GM12878 (cell line): ENCODE measurements around the gene SLC39A7. TPM values are rescaled to one million over a fixed set of nuclear protein-coding genes. Genes with fewer than 3 reads are reported as not detected.

Experiments used
- ATAC-seq: fragments of 200-7000 bp; cut with Tn5 transposase; 3 replicates; pipeline ENCODE4 v1.9.1; 2020; ENCODE audit warnings: mild to moderate bottlenecking, moderate library complexity
- BruUV-seq: library from RNA; stranded (reverse); fragments of 400-500 nt; replicated peaks from 2 replicates; lab custom pipeline; 2021; lab: Mats Ljungman, UMichigan
- CTCF ChIA-PET: fragments of 300-600 bp; sonication (Branson Sonifier 250); formaldehyde crosslinking; extraction: SDS; loops from one replicate; lab custom pipeline; 2021; ENCODE audit warnings: inconsistent platforms; lab: Yijun Ruan, JAX
- POLR2A ChIA-PET: fragments of 350-600 bp; formaldehyde crosslinking; extraction: SDS; loops from one replicate; lab custom pipeline; 2021; ENCODE audit warnings: inconsistent platforms; lab: Charles Lee
- RAD21 ChIA-PET: fragments of 300-600 bp; sonication (Branson Sonifier 250); formaldehyde crosslinking; loops from one replicate; lab custom pipeline; 2023; ENCODE audit warnings: antibody characterized with exemption; ENCODE audit not compliant: unreplicated experiment; lab: Charles Lee
- SMC1A ChIA-PET: fragments of 300-600 bp; sonication (Branson Sonifier 250); formaldehyde crosslinking; loops from one replicate; lab custom pipeline; 2023; ENCODE audit not compliant: unreplicated experiment, uncharacterized antibody; lab: Charles Lee
- DNase-seq: peaks from one replicate; pipeline ENCODE4 v3.0.0-alpha.2; 2011; ENCODE audit warnings: low read depth, low spot score
- FAIRE-seq: peaks from 3 replicates; lab custom pipeline; 2011; peaks lifted over from hg19 to GRCh38; lab: Jason Lieb, UNC
- H2AFZ ChIP-seq: 2 replicates; pipeline ENCODE4 v1.6.0; 2011; ENCODE audit warnings: low read depth, low read length, control low read depth; ENCODE audit not compliant: control insufficient read depth
- H3K27ac ChIP-seq: 2 replicates; pipeline ENCODE4 v1.5.1; 2011; ENCODE audit warnings: control low read depth; ENCODE audit not compliant: control insufficient read depth, insufficient read depth
- H3K27me3 ChIP-seq, 2 experiments: replicated peaks in 1 of 2; 2 replicates each; pipeline versions ENCODE4 v1.6.0 to v1.6.1; 2011; ENCODE audit warnings: low read length in 1 of 2; ENCODE audit not compliant: control insufficient read depth in 2 of 2, insufficient read depth in 2 of 2
- H3K36me3 ChIP-seq, 2 experiments: 2 replicates each; pipeline ENCODE4 v1.5.1; 2011; ENCODE audit warnings: low read length in 1 of 2; ENCODE audit not compliant: control insufficient read depth in 2 of 2, insufficient read depth in 2 of 2
- H3K4me1 ChIP-seq: 2 replicates; pipeline ENCODE4 v1.6.1; 2011; ENCODE audit warnings: mild to moderate bottlenecking, low read length, moderate library complexity, mixed read lengths; ENCODE audit not compliant: control insufficient read depth, insufficient read depth
- H3K4me2 ChIP-seq: 2 replicates; pipeline ENCODE4 v1.6.0; 2011; ENCODE audit warnings: control low read depth; ENCODE audit not compliant: control insufficient read depth, insufficient read depth
- H3K4me3 ChIP-seq: fragments of 200-600 bp; sonication (generic); 2 replicates; pipeline ENCODE4 v1.5.1; 2016
- H3K79me2 ChIP-seq: 2 replicates; pipeline ENCODE4 v1.6.0; 2011; ENCODE audit warnings: low read length; ENCODE audit not compliant: control insufficient read depth, insufficient read depth
- H3K9ac ChIP-seq: 2 replicates; pipeline ENCODE4 v1.8.0; 2011; ENCODE audit warnings: low read length, control low read depth, mixed read lengths; ENCODE audit not compliant: control insufficient read depth, insufficient read depth
- H3K9me3 ChIP-seq: replicated peaks from 3 replicates; pipeline ENCODE4 v1.5.1; 2011; ENCODE audit warnings: mild to moderate bottlenecking, low read length; ENCODE audit not compliant: control insufficient read depth, insufficient read depth
- H4K20me1 ChIP-seq: 2 replicates; pipeline ENCODE4 v1.6.0; 2011; ENCODE audit not compliant: control insufficient read depth, insufficient read depth
- BCLAF1 ChIP-seq: fragments of 450-650 bp; IDR thresholded peaks from 2 replicates; pipeline ENCODE4 v1.6.1; 2017; ENCODE audit warnings: antibody characterized with exemption, mild to moderate bottlenecking, moderate library complexity
- CEBPB ChIP-seq, 2 experiments: fragments of 150-350 bp in 1 of 2; IDR thresholded peaks; 2 replicates each; pipeline ENCODE4 v1.6.1; 2012 to 2014; ENCODE audit warnings: low read depth in 2 of 2, low read length in 2 of 2, borderline replicate concordance in 1 of 2, inconsistent platforms in 1 of 2
- KDM1A ChIP-seq: fragments of 200-600 bp; sonication (generic); IDR thresholded peaks from 2 replicates; pipeline ENCODE4 v1.6.1; 2016; ENCODE audit warnings: borderline replicate concordance
- NKRF ChIP-seq: fragments of 450-650 bp; conservative IDR thresholded peaks from 2 replicates; pipeline ENCODE4 v1.6.1; 2017; ENCODE audit warnings: mild to moderate bottlenecking, moderate library complexity
- NR2F1 ChIP-seq: fragments of 450-650 bp; conservative IDR thresholded peaks from 2 replicates; pipeline ENCODE4 v1.6.1; 2017; ENCODE audit warnings: mild to moderate bottlenecking
- PML ChIP-seq: IDR thresholded peaks from 2 replicates; pipeline ENCODE4 v1.6.1; 2012; ENCODE audit warnings: low read length, inconsistent platforms
- WGBS: methylation state at CpG from one replicate; pipeline ENCODE4 v1.1.6; 2016; ENCODE audit warnings: low lambda C conversion rate; ENCODE audit not compliant: insufficient replicate concordance, insufficient coverage; ENCODE audit errors: missing lambda C conversion rate; 5-methylcytosine and 5-hydroxymethylcytosine counted together
- in situ Hi-C: fragments of 300-500 bp; cut with MboI; formaldehyde crosslinking; loops from 9 replicates; pipeline ENCODE4 v1.14.3; 2018; ENCODE audit warnings: mixed read lengths
- intact Hi-C: fragments of 100-400 bp; cut with micrococcal nuclease; formaldehyde crosslinking; loops from one replicate; pipeline ENCODE4 v1.14.2; 2022; ENCODE audit not compliant: unreplicated experiment
- polyA plus RNA-seq, 11 experiments: library from polyadenylated mRNA; depleted of rRNA in 4 of 11; unstranded in 6 of 11; stranded (reverse) in 5 of 11; fragments of >200 nt; fragmentation: Nextera tagmentation in 4 of 11; fragmentation: Illumina TruSeq in 1 of 11; extraction: Ambion mirVana in 4 of 11; extraction: Trizol in 1 of 11; gene quantifications; 1 replicate in 1 of 11; 2 replicates in 10 of 11; pipeline versions ENCODE4 v1.2.1 to v1.2.3, GENCODE V29; 2011 to 2016; ENCODE audit warnings: inconsistent platforms in 2 of 11, missing spikeins in 2 of 11, low read depth in 1 of 11
- total RNA-seq, 4 experiments: library from RNA; depleted of rRNA in 3 of 4; stranded (reverse); fragments of >200 nt in 3 of 4; fragmentation: Illumina TruSeq in 1 of 4; extraction: Trizol in 1 of 4; gene quantifications; 2 replicates each; pipeline versions ENCODE4 v1.2.1 to v1.2.3, GENCODE V29; 2013 to 2021

SLC39A7 gene
- total and polyA plus RNA-seq, 10 of the 15 experiments (the other 5 are each of a cell fraction or from before 2014, with no cell fraction given), result 7.3 to 63.1 (median 40.6) TPM

- CTCF ChIA-PET, result no interaction called here
- in situ Hi-C loops, result no loop called here
Measured at GRCh38 chr6:33177552-33178446, 22.9 kb upstream of the SLC39A7 start.

More at GRCh38 chr6:33177552-33178446, 22.9 kb upstream of the SLC39A7 start:
- H3K9me3 ChIP-seq, result no peaks in the 10 kb centered on the region; the same call in 2 of the 3 replicates
- no peaks in the 10 kb centered on the region for H4K20me1 ChIP-seq
- no peaks in the 10 kb centered on the region for H3K27me3 ChIP-seq
- ChIA-PET POLR2A (interaction anchor here (0.8 kb wide), 1 partner anchor 54 kb away, joined by 4 read pairs; no protein-coding TSS in a partner anchor), SMC1A (no interaction called here), RAD21 (no interaction called here)
- FAIRE-seq (no peak), ATAC-seq (no peak), DNase-seq (no peak)
- H3K4me2 ChIP-seq, result no peak overlapping the region
- intact Hi-C loops, result no loop called here
- no peak for TF ChIP-seq KDM1A
- TF ChIP-seq NKRF, result no peak
- 0 out of 2 replicates have a peak, but pooled peaks have one; percentile 17 for TF ChIP-seq NR2F1
- no peak for TF ChIP-seq BCLAF1
- no peak for TF ChIP-seq PML
- no peak for TF ChIP-seq CEBPB (IDR thresholded peaks at IDR 0.05; ENCODE audit: borderline replicate concordance in 1 of 2, low read depth in 2 of 2, low read length in 2 of 2)
- no TSS peak for BruUV-seq
- no peak overlapping the region for H3K27ac ChIP-seq
- WGBS, result 23% methylated on average over 19 of the region's 19 CpGs
- no peak overlapping the region for H2AFZ ChIP-seq
- no peaks in the 10 kb centered on the region for H3K4me1 ChIP-seq
- H3K36me3 ChIP-seq, result no peaks in the 10 kb centered on the region
- H3K79me2 ChIP-seq, result no peaks in the 10 kb centered on the region
- no peak overlapping the region for H3K9ac ChIP-seq
- H3K4me3 ChIP-seq, result no peak overlapping the region
